ENCODE measurements around the gene TAS1R3. TPM values are rescaled to one million over a fixed set of nuclear protein-coding genes. Genes with fewer than 3 reads are reported as not detected.

The TAS1R3 gene
- total RNA-seq, 3 donors from 2014 or later, result 0.57 to 1.1 (median 0.96) TPM

DNA sequence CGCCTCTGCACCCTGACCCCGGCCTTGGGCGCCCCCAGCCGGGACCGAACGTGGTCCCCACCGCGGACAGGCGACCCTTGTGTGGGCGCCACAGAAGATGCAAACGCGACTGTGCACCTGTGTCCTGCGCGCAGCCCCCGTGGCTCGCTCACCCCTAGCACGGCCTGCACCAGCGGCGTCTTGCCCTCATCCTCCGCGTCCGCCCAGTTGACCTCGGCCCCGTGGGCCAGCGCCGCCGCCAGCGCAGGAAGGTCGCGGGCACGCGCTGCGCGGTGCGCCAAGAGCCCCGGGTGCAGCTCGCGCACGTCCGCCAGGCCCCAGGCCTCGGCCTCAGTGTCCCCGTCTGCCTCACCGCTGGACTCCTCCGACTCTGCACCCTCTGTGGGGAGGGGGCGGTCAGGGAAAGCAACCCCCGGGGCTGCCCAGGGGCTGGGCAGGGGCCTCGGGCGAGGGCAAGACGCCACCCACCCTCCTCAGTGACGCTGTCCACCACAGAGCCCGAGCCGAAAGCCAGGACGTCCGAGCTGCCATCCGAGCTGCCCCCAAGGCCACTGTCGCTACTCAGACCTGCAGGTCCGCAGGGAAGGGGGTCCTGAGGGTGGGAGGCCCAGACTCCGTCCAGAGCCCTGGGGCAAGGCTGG, 36.7 kb upstream of the TAS1R3 start:
- intact Hi-C loops (cut with DNase I, micrococcal nuclease), result no loop called here
- ATAC-seq (no peak), DNase-seq (no peak)
- peaks cover 12% of the 10 kb centered on the region for H3K4me1 ChIP-seq (ENCODE audit: low read depth)
- no peak overlapping the region for H3K4me3 ChIP-seq
- TF ChIP-seq, protein P1, sequence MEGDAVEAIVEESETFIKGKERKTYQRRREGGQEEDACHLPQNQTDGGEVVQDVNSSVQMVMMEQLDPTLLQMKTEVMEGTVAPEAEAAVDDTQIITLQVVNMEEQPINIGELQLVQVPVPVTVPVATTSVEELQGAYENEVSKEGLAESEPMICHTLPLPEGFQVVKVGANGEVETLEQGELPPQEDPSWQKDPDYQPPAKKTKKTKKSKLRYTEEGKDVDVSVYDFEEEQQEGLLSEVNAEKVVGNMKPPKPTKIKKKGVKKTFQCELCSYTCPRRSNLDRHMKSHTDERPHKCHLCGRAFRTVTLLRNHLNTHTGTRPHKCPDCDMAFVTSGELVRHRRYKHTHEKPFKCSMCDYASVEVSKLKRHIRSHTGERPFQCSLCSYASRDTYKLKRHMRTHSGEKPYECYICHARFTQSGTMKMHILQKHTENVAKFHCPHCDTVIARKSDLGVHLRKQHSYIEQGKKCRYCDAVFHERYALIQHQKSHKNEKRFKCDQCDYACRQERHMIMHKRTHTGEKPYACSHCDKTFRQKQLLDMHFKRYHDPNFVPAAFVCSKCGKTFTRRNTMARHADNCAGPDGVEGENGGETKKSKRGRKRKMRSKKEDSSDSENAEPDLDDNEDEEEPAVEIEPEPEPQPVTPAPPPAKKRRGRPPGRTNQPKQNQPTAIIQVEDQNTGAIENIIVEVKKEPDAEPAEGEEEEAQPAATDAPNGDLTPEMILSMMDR (IDR thresholded peaks at IDR 0.05), result no peak
- no peaks in the 10 kb centered on the region for H3K9me3 ChIP-seq
- H3K36me3 ChIP-seq (ENCODE audit: low read depth), result no peaks in the 10 kb centered on the region

DNA sequence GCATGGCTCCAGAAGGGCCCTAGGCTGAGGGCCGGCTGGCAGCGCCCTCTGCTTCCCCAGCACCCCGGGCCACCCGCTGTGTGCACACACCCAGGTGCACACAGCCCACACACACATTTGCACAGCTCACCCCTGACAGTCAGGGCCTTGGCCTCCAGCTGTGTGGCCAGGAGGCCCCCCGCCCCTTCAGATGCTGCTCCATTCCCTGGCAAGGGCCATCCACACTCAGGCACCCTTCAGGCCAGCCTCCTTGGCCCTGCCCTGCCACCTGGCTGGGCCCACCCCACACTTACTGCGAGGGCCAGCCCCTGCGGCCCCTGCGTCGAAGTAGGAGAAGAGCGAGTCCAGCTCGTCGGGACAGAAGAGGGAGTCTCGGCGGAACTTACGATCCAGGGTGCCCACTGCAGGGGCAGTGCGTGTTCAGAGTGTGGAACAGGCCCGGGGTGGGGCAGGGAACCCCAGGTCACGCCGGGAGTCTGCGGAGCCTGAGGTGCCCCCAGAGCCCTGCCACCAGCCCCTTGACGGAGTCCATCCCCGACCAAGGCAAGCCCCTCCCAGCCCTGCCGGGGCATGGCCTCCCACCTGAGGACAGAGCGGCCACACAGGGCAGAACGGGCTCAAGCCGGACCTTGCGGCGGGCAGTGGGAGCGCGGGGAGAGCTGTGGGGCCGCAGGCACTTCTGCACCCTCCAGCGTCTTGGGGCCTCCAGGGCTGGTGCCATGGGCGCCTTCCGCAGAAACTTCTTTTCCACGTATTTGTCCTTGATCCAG, 35.7 kb upstream of the TAS1R3 start:
- ATAC-seq (no peak), DNase-seq (no peak)
- no peak overlapping the region for H3K4me3 ChIP-seq
- H3K36me3 ChIP-seq (ENCODE audit: low read depth), result no peaks in the 10 kb centered on the region
- TF ChIP-seq, protein P1 (IDR thresholded peaks at IDR 0.05), result no peak
- H3K9me3 ChIP-seq, result no peaks in the 10 kb centered on the region
- peaks cover 12% of the 10 kb centered on the region for H3K4me1 ChIP-seq (ENCODE audit: low read depth)
- intact Hi-C loops (cut with DNase I, micrococcal nuclease), result loop anchor here in 1 of 2 donors (5.0 kb wide), 1 partner anchor 173 kb away; no protein-coding TSS in a partner anchor

DNA sequence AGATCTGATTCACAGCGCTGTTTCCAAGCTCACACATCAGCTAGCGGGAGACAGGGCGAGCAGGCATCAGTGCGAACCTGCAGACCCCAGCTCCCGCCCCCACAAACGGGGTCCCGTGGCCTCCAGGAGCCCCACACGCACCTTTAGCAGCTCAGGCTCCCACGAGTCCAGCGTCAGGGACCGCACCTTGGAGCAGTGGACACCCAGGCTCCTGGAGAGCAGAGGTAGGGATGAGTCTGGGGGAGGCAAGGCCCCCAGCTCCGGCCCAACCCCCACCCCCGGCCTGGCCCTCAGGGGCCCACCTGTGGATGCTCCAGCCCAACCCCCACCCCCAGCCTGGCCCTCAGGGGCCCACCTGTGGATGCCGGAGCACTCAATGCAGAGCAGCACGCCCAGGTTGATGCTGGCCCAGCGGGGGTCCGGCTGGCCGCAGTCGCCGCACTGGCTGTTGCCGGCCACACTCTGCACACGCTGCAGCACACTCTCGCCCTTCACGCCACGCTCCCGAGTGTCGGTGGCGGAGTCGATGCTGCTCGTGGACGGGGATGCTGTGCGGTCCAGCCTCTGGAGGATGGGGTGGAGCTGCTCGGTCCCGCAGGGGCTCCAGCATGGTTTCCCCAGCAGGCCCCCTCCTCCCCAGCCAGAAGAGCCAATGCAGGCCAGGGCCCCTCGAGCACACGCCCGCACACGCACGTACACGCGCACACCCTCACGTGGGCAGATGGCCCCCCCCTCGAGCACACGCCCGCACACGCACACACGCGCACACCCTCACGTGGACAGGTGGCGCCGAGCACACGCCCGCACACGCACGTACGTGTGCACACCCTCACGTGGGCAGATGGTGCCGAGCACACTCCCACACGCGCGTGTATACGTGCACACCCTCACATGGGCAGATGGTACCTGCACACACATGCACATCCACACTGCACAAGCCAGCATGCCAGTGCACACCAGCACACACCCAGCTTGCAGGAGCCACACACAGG, 34.7 kb upstream of the TAS1R3 start:
- no peak for ATAC-seq
- no peak for DNase-seq
- TF ChIP-seq, protein P1 (IDR thresholded peaks at IDR 0.05), result no peak
- Histone ChIP-seq H3K9me3 (no peaks in the 10 kb centered on the region), H3K4me1 (ENCODE audit: low read depth) (peaks cover 7% of the 10 kb centered on the region), H3K36me3 (ENCODE audit: low read depth) (no peaks in the 10 kb centered on the region), H3K4me3 (no peak overlapping the region)
- intact Hi-C loops (cut with DNase I, micrococcal nuclease), result loop anchor here in 1 of 2 donors (5.0 kb wide), 1 partner anchor 174 kb away; no protein-coding TSS in a partner anchor

DNA sequence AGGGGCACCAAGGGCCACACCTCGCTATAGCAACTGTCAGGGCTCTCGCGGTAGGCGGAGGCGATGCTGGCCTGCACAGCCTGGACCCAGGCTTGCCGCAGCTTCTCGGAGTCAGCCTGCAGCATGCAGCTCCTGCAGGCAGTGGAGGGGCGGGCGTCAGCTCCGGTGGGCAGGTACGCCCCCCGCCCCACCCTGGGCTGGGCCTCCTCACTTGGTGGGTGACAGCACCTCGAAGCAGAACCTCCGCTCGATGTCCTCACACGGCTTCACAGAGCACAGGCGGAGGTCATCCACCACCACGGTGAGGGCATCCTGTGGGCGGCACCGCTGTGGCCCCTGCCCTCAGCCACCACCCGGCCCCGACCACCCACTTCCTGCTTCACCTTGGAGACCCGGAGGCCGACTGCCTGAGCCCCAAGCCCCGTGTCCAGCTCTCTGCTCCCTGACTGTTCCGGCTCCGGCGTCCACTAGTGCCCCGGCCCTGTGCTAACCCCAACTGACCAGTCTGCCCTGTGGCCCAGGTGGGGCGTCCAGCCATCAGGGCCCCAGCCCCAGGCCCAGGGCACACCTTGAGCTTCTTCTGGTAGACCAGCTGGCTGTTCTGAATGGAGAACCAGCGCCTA, 33.2 kb upstream of the TAS1R3 start:
- no peaks in the 10 kb centered on the region for H3K4me1 ChIP-seq (ENCODE audit: low read depth)
- ATAC-seq, result no peak
- H3K9me3 ChIP-seq, result no peaks in the 10 kb centered on the region
- no peak for DNase-seq
- no peak overlapping the region for H3K4me3 ChIP-seq
- TF ChIP-seq, protein P1 (IDR thresholded peaks at IDR 0.05), result no peak
- no peaks in the 10 kb centered on the region for H3K36me3 ChIP-seq (ENCODE audit: low read depth)
- intact Hi-C loops (cut with DNase I, micrococcal nuclease), result loop anchor here in 1 of 2 donors (5.0 kb wide), 1 partner anchor 176 kb away; no protein-coding TSS in a partner anchor

All from mucosa of descending colon (tissue), 3 donors.